Measurements from ENCODE around the gene RBM28. TPM values are rescaled to one million over a fixed set of nuclear protein-coding genes. Genes with fewer than 3 reads are reported as not detected.

RBM28 gene
- total RNA-seq, 2 experiments from 2014 or later, result 80.2 to 81.8 TPM

GRCh38 chr7:128359939-128360338 lies 16.2 kb upstream of the RBM28 start:
- H3K4me3 Mint-ChIP-seq, result no peak overlapping the region
- peaks cover 49% of the 10 kb centered on the region for H3K27me3 Mint-ChIP-seq

GRCh38 chr7:128359336-128359735 lies 15.6 kb upstream of the RBM28 start:
- H3K27ac Mint-ChIP-seq, result no peak overlapping the region
- H3K4me1 Mint-ChIP-seq, result peaks cover 19% of the 10 kb centered on the region
- no peaks in the 10 kb centered on the region for H3K36me3 Mint-ChIP-seq
- peaks cover 47% of the 10 kb centered on the region for H3K27me3 Mint-ChIP-seq
- no peak overlapping the region for H3K4me3 Mint-ChIP-seq
- no peak for DNase-seq
- no peaks in the 10 kb centered on the region for H3K9me3 Mint-ChIP-seq

More at GRCh38 chr7:128359939-128360338, 16.2 kb upstream of the RBM28 start:
- Mint-ChIP-seq H3K27ac (no peak overlapping the region), H3K4me1 (peaks cover 19% of the 10 kb centered on the region), H3K36me3 (no peaks in the 10 kb centered on the region), H3K9me3 (no peaks in the 10 kb centered on the region)
- no peak for DNase-seq

GRCh38 chr7:128358233-128358632 lies 14.5 kb upstream of the RBM28 start:
- H3K27me3 Mint-ChIP-seq, result peaks cover 47% of the 10 kb centered on the region
- no peaks in the 10 kb centered on the region for H3K36me3 Mint-ChIP-seq
- H3K9me3 Mint-ChIP-seq, result no peaks in the 10 kb centered on the region
- H3K27ac Mint-ChIP-seq, result no peak overlapping the region
- DNase-seq, result no peak
- no peak overlapping the region for H3K4me3 Mint-ChIP-seq
- H3K4me1 Mint-ChIP-seq, result peaks cover 19% of the 10 kb centered on the region

GRCh38 chr7:128357217-128357613 lies 13.5 kb upstream of the RBM28 start:
- no peak overlapping the region for H3K27ac Mint-ChIP-seq
- no peak overlapping the region for H3K4me3 Mint-ChIP-seq
- peaks cover 45% of the 10 kb centered on the region for H3K27me3 Mint-ChIP-seq
- no peak for DNase-seq
- H3K4me1 Mint-ChIP-seq, result peaks cover 13% of the 10 kb centered on the region
- H3K36me3 Mint-ChIP-seq, result no peaks in the 10 kb centered on the region
- H3K9me3 Mint-ChIP-seq, result no peaks in the 10 kb centered on the region

GRCh38 chr7:128356546-128357216 lies 13.0 kb upstream of the RBM28 start:
- H3K4me1 Mint-ChIP-seq, result peaks cover 7% of the 10 kb centered on the region
- H3K27me3 Mint-ChIP-seq, result peaks cover 40% of the 10 kb centered on the region
- DNase-seq, result no peak
- no peaks in the 10 kb centered on the region for H3K36me3 Mint-ChIP-seq
- no peaks in the 10 kb centered on the region for H3K9me3 Mint-ChIP-seq
- no peak overlapping the region for H3K4me3 Mint-ChIP-seq
- no peak overlapping the region for H3K27ac Mint-ChIP-seq

GRCh38 chr7:128353610-128354009 lies 9.9 kb upstream of the RBM28 start:
- peaks cover 43% of the 10 kb centered on the region for H3K27me3 Mint-ChIP-seq
- no peak overlapping the region for H3K4me3 Mint-ChIP-seq
- no peaks in the 10 kb centered on the region for H3K9me3 Mint-ChIP-seq
- no peak overlapping the region for H3K27ac Mint-ChIP-seq
- no peaks in the 10 kb centered on the region for H3K4me1 Mint-ChIP-seq
- H3K36me3 Mint-ChIP-seq, result no peaks in the 10 kb centered on the region
- no peak for DNase-seq

GRCh38 chr7:128353189-128353588 lies 9.5 kb upstream of the RBM28 start:
- Mint-ChIP-seq H3K27ac (no peak overlapping the region), H3K27me3 (peaks cover 38% of the 10 kb centered on the region), H3K36me3 (no peaks in the 10 kb centered on the region), H3K9me3 (no peaks in the 10 kb centered on the region), H3K4me1 (no peaks in the 10 kb centered on the region), H3K4me3 (no peak overlapping the region)
- no peak for DNase-seq

- Mint-ChIP-seq H3K4me1 (no peaks in the 10 kb centered on the region), H3K4me3 (no peak overlapping the region), H3K27ac (no peak overlapping the region), H3K9me3 (no peaks in the 10 kb centered on the region), H3K27me3 (peaks cover 40% of the 10 kb centered on the region), H3K36me3 (no peaks in the 10 kb centered on the region)
- no peak for DNase-seq
These were observed 8.9 kb upstream of the RBM28 start for GRCh38 chr7:128352636-128353035.

GRCh38 chr7:128352153-128352537 lies 8.4 kb upstream of the RBM28 start:
- DNase-seq, result peak; percentile 54
- Mint-ChIP-seq H3K9me3 (no peaks in the 10 kb centered on the region), H3K27me3 (peaks cover 43% of the 10 kb centered on the region), H3K4me1 (no peaks in the 10 kb centered on the region), H3K4me3 (no peak overlapping the region), H3K27ac (no peak overlapping the region), H3K36me3 (no peaks in the 10 kb centered on the region)

- Mint-ChIP-seq H3K36me3 (no peaks in the 10 kb centered on the region), H3K9me3 (no peaks in the 10 kb centered on the region), H3K4me3 (no peak overlapping the region), H3K4me1 (no peaks in the 10 kb centered on the region), H3K27me3 (peaks cover 43% of the 10 kb centered on the region), H3K27ac (no peak overlapping the region)
- DNase-seq, result peak; percentile 31
These were observed 7.8 kb upstream of the RBM28 start for GRCh38 chr7:128351296-128352152.

GRCh38 chr7:128350708-128351295 lies 7.1 kb upstream of the RBM28 start:
- H3K4me1 Mint-ChIP-seq, result no peaks in the 10 kb centered on the region
- H3K9me3 Mint-ChIP-seq, result no peaks in the 10 kb centered on the region
- no peak overlapping the region for H3K4me3 Mint-ChIP-seq
- no peak for DNase-seq
- H3K27ac Mint-ChIP-seq, result no peak overlapping the region
- no peaks in the 10 kb centered on the region for H3K36me3 Mint-ChIP-seq
- peaks cover 43% of the 10 kb centered on the region for H3K27me3 Mint-ChIP-seq

- no peaks in the 10 kb centered on the region for H3K36me3 Mint-ChIP-seq
- DNase-seq, result no peak
- peaks cover 40% of the 10 kb centered on the region for H3K27me3 Mint-ChIP-seq
- no peaks in the 10 kb centered on the region for H3K9me3 Mint-ChIP-seq
- H3K27ac Mint-ChIP-seq, result no peak overlapping the region
- no peaks in the 10 kb centered on the region for H3K4me1 Mint-ChIP-seq
- no peak overlapping the region for H3K4me3 Mint-ChIP-seq
These were observed 5.7 kb upstream of the RBM28 start for GRCh38 chr7:128349466-128349825.

GRCh38 chr7:128347647-128348097 lies 4.0 kb upstream of the RBM28 start:
- Mint-ChIP-seq H3K4me3 (no peak overlapping the region), H3K36me3 (peaks cover 2% of the 10 kb centered on the region), H3K9me3 (no peaks in the 10 kb centered on the region), H3K27me3 (peaks cover 22% of the 10 kb centered on the region), H3K27ac (no peak overlapping the region), H3K4me1 (peaks cover 3% of the 10 kb centered on the region)
- DNase-seq, result peak; percentile 55

GRCh38 chr7:128344431-128344774 lies 695 bp upstream of the RBM28 start:
- H3K36me3 Mint-ChIP-seq, result peaks cover 3% of the 10 kb centered on the region
- H3K27ac Mint-ChIP-seq, result no peak overlapping the region
- no peak overlapping the region for H3K4me3 Mint-ChIP-seq
- no peaks in the 10 kb centered on the region for H3K9me3 Mint-ChIP-seq
- peaks cover 8% of the 10 kb centered on the region for H3K27me3 Mint-ChIP-seq
- no peak for DNase-seq
- peaks cover 20% of the 10 kb centered on the region for H3K4me1 Mint-ChIP-seq

- no peaks in the 10 kb centered on the region for H3K9me3 Mint-ChIP-seq
- H3K36me3 Mint-ChIP-seq, result peaks cover 3% of the 10 kb centered on the region
- DNase-seq, result no peak
- peaks cover 20% of the 10 kb centered on the region for H3K4me1 Mint-ChIP-seq
- H3K27me3 Mint-ChIP-seq, result no peaks in the 10 kb centered on the region
- H3K27ac Mint-ChIP-seq, result no peak overlapping the region
- peak overlapping the region; percentile 84 for H3K4me3 Mint-ChIP-seq
These were observed 2.0 kb downstream of the RBM28 start for GRCh38 chr7:128341733-128342132.
